Measurements from ENCODE around the gene ZNF335. TPM values are rescaled to one million over a fixed set of nuclear protein-coding genes. Genes with fewer than 3 reads are reported as not detected.

ZNF335 gene
- total RNA-seq, 1 donor from 2014 or later = 23.9 TPM

DNA sequence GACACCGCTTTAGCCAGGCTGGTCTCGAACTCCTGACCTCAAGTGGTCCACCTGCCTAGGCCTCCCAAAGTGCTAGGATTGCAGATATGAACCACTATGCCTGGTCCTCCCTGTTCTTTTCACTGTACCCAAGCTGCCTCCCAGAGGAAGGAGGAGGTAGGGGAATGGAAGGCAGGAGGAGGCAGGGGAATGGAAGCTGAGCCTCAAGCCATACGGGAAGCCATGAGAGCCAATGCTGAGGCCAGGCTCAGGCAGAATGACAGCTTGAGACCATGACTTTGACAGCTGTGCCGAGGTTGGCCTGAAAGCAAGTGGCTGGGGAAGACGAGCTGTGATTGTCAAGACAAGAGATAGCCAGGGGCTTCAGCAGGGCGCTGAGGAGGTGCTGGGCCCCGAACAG, 13.6 kb upstream of the ZNF335 start:
- Mint-ChIP-seq H3K4me3 (ENCODE audit: unreplicated experiment) (no peak overlapping the region), H3K4me1 (ENCODE audit: unreplicated experiment) (no peaks in the 10 kb centered on the region), H3K27me3 (ENCODE audit: unreplicated experiment) (peaks cover 30% of the 10 kb centered on the region), H3K9me3 (ENCODE audit: unreplicated experiment) (no peaks in the 10 kb centered on the region), H3K36me3 (ENCODE audit: unreplicated experiment) (no peaks in the 10 kb centered on the region), H3K27ac (ENCODE audit: unreplicated experiment) (no peak overlapping the region)
- TF ChIP-seq, protein P1, sequence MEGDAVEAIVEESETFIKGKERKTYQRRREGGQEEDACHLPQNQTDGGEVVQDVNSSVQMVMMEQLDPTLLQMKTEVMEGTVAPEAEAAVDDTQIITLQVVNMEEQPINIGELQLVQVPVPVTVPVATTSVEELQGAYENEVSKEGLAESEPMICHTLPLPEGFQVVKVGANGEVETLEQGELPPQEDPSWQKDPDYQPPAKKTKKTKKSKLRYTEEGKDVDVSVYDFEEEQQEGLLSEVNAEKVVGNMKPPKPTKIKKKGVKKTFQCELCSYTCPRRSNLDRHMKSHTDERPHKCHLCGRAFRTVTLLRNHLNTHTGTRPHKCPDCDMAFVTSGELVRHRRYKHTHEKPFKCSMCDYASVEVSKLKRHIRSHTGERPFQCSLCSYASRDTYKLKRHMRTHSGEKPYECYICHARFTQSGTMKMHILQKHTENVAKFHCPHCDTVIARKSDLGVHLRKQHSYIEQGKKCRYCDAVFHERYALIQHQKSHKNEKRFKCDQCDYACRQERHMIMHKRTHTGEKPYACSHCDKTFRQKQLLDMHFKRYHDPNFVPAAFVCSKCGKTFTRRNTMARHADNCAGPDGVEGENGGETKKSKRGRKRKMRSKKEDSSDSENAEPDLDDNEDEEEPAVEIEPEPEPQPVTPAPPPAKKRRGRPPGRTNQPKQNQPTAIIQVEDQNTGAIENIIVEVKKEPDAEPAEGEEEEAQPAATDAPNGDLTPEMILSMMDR (IDR thresholded peaks at IDR 0.05) = no peak
- DNase-seq (ENCODE audit: extremely low spot score, unreplicated experiment) = no peak

DNA sequence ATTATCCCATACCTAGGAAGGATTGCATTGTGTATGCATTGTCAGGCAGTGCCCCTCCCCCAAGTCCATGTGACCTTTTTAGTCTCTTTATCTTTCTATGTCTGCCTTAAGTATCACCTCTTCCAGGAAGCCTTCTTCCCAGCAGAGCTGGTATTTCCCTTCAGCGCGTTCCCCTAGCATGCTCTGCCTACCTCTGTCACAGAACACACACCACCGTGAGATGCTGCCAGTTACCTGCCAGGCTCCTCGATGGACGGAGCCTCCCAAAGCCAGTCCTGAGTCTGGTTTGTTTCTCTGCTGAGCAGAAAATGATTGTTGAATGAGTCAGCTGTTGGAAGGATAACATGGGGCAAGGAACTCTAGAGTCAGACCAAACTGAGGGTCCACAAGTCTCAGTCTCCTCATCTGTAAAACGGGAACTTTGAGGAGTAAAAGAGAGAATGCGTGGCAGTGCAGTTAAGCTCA, 11.3 kb upstream of the ZNF335 start:
- peaks cover 27% of the 10 kb centered on the region for H3K27me3 Mint-ChIP-seq (ENCODE audit: unreplicated experiment)
- H3K27ac Mint-ChIP-seq (ENCODE audit: unreplicated experiment) = no peak overlapping the region
- H3K9me3 Mint-ChIP-seq (ENCODE audit: unreplicated experiment) = no peaks in the 10 kb centered on the region
- H3K4me3 Mint-ChIP-seq (ENCODE audit: unreplicated experiment) = no peak overlapping the region
- no peak for DNase-seq (ENCODE audit: extremely low spot score, unreplicated experiment)
- no peaks in the 10 kb centered on the region for H3K36me3 Mint-ChIP-seq (ENCODE audit: unreplicated experiment)
- TF ChIP-seq, protein P1 (IDR thresholded peaks at IDR 0.05) = no peak
- H3K4me1 Mint-ChIP-seq (ENCODE audit: unreplicated experiment) = no peaks in the 10 kb centered on the region

DNA sequence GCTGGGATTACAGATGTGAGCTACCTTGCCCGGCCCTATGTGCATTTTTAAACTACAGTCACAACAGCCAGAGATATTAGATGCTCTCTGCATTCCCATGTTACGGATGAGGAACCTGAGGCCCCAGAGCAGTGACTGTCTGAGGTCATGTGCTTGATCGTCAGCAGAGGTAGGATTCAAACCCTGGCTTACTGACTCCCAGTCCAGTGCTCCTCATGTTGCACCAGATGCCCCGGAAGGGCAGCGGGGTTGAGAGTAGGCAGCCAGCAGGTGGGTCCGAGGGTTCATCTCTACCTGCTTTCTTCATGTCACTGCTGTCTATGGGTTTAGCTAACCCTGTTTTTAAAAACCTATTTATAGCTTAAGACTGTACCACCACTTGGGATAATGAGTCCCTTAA, 9.3 kb upstream of the ZNF335 start:
- Mint-ChIP-seq H3K9me3 (ENCODE audit: unreplicated experiment) (no peaks in the 10 kb centered on the region), H3K36me3 (ENCODE audit: unreplicated experiment) (no peaks in the 10 kb centered on the region), H3K4me3 (ENCODE audit: unreplicated experiment) (no peak overlapping the region), H3K27me3 (ENCODE audit: unreplicated experiment) (peaks cover 35% of the 10 kb centered on the region), H3K4me1 (ENCODE audit: unreplicated experiment) (no peaks in the 10 kb centered on the region), H3K27ac (ENCODE audit: unreplicated experiment) (no peak overlapping the region)
- TF ChIP-seq, protein P1 (IDR thresholded peaks at IDR 0.05) = no peak
- DNase-seq (ENCODE audit: extremely low spot score, unreplicated experiment) = no peak

DNA sequence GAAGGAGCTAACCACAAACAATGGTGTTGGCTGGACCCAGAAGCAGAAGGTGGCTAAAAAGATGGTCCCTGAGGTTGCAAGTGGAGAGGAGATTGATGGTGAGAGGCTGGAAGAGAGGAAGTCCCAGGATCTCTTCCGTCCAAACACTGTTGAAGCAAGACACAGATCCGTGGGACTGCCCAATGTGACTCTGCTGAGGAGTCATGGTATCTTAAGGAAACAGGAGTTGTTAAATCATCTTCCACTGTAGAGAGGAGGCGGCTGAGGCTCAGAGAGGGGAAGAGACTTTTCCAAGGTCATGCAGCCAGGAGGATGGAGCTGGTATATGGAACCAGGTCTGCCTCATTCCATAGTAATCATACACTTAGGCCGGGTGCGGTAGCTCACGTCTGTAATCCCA, 4.1 kb upstream of the ZNF335 start:
- H3K4me3 Mint-ChIP-seq (ENCODE audit: unreplicated experiment) = no peak overlapping the region
- H3K9me3 Mint-ChIP-seq (ENCODE audit: unreplicated experiment) = no peaks in the 10 kb centered on the region
- no peaks in the 10 kb centered on the region for H3K36me3 Mint-ChIP-seq (ENCODE audit: unreplicated experiment)
- no peak for DNase-seq (ENCODE audit: extremely low spot score, unreplicated experiment)
- peaks cover 28% of the 10 kb centered on the region for H3K27me3 Mint-ChIP-seq (ENCODE audit: unreplicated experiment)
- TF ChIP-seq, protein P1 (IDR thresholded peaks at IDR 0.05) = no peak
- no peak overlapping the region for H3K27ac Mint-ChIP-seq (ENCODE audit: unreplicated experiment)
- peaks cover 6% of the 10 kb centered on the region for H3K4me1 Mint-ChIP-seq (ENCODE audit: unreplicated experiment)

DNA sequence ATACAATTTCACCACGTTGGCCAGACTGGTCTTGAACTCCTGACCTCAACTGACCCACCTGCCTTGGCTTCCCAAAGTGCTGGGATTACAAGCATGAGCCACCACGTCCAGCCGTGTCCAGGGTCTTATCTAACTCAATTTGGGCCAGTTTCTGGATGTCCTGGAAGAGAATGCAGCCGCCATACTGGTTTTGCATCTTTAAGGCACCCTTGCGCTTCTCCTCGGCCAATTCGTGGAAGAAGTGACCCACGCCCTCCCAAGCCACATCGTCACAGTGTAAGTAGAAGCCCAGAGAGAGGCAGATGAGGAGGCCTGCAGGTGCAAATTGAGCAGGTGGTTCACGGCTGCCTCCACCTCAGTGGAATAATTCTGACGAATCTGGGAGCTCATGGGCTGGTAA, 3.7 kb upstream of the ZNF335 start:
- no peak overlapping the region for H3K4me3 Mint-ChIP-seq (ENCODE audit: unreplicated experiment)
- H3K27ac Mint-ChIP-seq (ENCODE audit: unreplicated experiment) = no peak overlapping the region
- peaks cover 10% of the 10 kb centered on the region for H3K4me1 Mint-ChIP-seq (ENCODE audit: unreplicated experiment)
- DNase-seq (ENCODE audit: extremely low spot score, unreplicated experiment) = no peak
- H3K9me3 Mint-ChIP-seq (ENCODE audit: unreplicated experiment) = no peaks in the 10 kb centered on the region
- peaks cover 28% of the 10 kb centered on the region for H3K27me3 Mint-ChIP-seq (ENCODE audit: unreplicated experiment)
- TF ChIP-seq, protein P1 (IDR thresholded peaks at IDR 0.05) = no peak
- no peaks in the 10 kb centered on the region for H3K36me3 Mint-ChIP-seq (ENCODE audit: unreplicated experiment)

Data from osteocyte (in vitro differentiated cells).